ENCODE measurements around the gene GATA2. TPM values are rescaled to one million over a fixed set of nuclear protein-coding genes. Genes with fewer than 3 reads are reported as not detected.

The GATA2 gene
- total and polyA plus RNA-seq, 12 donors, result 6.8 to 29.8 (median 12.6) TPM

DNA sequence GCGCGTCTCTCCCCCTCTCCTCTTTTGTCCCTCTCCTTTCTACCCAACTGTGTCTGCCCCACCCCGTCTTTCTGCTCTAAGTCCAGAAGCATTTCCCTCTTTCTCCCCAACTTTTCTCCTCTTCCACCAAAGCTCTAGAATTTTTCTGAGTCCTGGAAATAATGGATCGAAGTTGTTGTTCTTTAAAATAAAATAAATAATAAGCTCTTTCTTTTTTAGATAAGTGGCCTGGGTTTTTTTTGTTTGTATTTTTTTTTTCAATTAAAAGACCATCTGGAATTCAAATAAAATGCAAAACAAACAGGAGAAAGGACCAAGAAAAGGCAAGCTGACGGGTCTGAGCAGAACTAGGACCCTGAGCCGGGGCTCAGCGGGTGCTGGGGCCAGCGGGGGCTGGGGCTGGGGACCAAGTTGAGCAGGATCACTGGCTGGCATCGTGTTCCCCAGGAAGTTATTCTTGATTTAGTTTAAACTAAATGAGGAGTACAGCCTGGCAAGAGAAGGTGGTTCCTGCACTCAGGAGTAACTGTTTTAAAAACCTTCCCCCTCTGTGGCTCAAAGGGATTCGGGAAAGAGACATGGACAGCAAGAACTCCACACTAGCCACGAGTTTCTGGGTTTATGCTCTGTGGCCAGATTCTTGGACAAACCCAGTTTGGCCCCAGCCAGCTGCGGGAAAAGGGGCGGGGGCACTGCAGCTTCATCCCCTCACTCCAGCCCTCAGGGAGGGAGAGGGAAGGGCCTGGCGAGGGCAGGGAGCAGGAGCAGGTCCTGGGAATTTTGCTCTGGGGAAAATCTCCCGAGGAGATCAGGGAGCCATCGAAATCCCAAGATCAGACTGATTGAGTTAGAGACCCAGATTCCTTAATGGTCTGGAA lies 8.4 kb downstream of the GATA2 start:
- peak overlapping the region; percentile 57 to 85 (median 70) for H3K4me3 ChIP-seq
- no peak for DNase-seq
- ATAC-seq, result no peak
- peaks cover 0 to 100% (median 80%) of the 10 kb centered on the region in 7 donors for H3K27me3 ChIP-seq
- WGBS, 2 donors, result 26 to 29% methylated on average over 16 of the region's 16 CpGs
- peaks cover 6 to 99% (median 72%) of the 10 kb centered on the region in 9 donors for H3K4me1 ChIP-seq
- intact Hi-C loops (cut with DNase I), result loop anchor here in 3 of 10 donors (5.0 kb wide), 3 partner anchors 73 to 93 kb away; no protein-coding TSS in a partner anchor
- peak overlapping the region; percentile 8 to 98 (median 93) for H3K27ac ChIP-seq
- H3K36me3 ChIP-seq, result peaks cover 0 to 20% (median 0%) of the 10 kb centered on the region in 9 donors
- TF ChIP-seq, protein P1, sequence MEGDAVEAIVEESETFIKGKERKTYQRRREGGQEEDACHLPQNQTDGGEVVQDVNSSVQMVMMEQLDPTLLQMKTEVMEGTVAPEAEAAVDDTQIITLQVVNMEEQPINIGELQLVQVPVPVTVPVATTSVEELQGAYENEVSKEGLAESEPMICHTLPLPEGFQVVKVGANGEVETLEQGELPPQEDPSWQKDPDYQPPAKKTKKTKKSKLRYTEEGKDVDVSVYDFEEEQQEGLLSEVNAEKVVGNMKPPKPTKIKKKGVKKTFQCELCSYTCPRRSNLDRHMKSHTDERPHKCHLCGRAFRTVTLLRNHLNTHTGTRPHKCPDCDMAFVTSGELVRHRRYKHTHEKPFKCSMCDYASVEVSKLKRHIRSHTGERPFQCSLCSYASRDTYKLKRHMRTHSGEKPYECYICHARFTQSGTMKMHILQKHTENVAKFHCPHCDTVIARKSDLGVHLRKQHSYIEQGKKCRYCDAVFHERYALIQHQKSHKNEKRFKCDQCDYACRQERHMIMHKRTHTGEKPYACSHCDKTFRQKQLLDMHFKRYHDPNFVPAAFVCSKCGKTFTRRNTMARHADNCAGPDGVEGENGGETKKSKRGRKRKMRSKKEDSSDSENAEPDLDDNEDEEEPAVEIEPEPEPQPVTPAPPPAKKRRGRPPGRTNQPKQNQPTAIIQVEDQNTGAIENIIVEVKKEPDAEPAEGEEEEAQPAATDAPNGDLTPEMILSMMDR (IDR thresholded peaks at IDR 0.05), result no peak
- H3K9me3 ChIP-seq, result no peaks in the 10 kb centered on the region

DNA sequence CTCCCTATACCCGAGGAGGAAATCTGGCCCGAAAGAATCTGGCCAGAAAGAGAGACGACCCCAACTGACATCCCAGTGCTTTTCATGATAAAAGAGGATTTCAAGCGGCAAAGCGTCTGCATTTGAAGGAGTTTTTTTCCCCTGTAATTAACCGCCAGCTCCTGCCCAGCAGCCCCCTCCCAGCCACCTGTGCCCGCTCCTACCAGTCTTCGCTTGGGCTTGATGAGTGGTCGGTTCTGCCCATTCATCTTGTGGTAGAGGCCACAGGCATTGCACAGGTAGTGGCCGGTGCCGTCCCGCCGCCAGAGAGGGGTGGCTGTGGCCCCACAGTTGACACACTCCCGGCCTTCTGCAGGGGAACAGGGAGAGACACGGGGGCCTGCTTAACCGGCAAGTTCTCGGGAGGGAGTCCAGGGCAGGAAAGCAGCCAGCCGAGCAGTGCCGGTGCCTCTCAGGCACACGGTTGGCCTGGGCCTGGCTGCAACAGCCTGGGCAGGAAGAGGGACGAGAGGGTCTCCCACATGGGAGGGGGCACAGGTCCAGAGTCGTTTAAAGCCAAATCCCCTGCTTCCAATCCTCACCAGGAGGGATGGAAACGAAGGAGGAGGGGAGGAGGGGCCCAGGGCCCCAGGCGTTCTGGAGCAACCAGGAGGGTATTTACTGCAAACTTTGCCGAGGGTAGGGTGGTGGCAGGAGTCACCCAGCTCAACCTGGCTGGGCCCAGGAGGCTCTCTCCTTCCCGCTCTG lies 9.2 kb downstream of the GATA2 start:
- peaks cover 6 to 98% (median 69%) of the 10 kb centered on the region in 9 donors for H3K4me1 ChIP-seq
- no peaks in the 10 kb centered on the region for H3K9me3 ChIP-seq
- H3K27ac ChIP-seq, result peak overlapping the region; percentile 8 to 98 (median 93)
- no peak for DNase-seq
- H3K27me3 ChIP-seq, result peaks cover 0 to 96% (median 76%) of the 10 kb centered on the region in 7 donors
- WGBS, 2 donors, result 21 to 25% methylated on average over 25 to 26 of the region's 26 CpGs
- intact Hi-C loops (cut with DNase I), result loop anchor here in 1 of 10 donors (5.0 kb wide), 1 partner anchor 93 kb away; no protein-coding TSS in a partner anchor
- peak overlapping the region; percentile 30 to 85 (median 67) for H3K4me3 ChIP-seq
- no peak for ATAC-seq
- peaks cover 0 to 29% (median 0%) of the 10 kb centered on the region in 9 donors for H3K36me3 ChIP-seq
- TF ChIP-seq, protein P1 (IDR thresholded peaks at IDR 0.05), result no peak

DNA sequence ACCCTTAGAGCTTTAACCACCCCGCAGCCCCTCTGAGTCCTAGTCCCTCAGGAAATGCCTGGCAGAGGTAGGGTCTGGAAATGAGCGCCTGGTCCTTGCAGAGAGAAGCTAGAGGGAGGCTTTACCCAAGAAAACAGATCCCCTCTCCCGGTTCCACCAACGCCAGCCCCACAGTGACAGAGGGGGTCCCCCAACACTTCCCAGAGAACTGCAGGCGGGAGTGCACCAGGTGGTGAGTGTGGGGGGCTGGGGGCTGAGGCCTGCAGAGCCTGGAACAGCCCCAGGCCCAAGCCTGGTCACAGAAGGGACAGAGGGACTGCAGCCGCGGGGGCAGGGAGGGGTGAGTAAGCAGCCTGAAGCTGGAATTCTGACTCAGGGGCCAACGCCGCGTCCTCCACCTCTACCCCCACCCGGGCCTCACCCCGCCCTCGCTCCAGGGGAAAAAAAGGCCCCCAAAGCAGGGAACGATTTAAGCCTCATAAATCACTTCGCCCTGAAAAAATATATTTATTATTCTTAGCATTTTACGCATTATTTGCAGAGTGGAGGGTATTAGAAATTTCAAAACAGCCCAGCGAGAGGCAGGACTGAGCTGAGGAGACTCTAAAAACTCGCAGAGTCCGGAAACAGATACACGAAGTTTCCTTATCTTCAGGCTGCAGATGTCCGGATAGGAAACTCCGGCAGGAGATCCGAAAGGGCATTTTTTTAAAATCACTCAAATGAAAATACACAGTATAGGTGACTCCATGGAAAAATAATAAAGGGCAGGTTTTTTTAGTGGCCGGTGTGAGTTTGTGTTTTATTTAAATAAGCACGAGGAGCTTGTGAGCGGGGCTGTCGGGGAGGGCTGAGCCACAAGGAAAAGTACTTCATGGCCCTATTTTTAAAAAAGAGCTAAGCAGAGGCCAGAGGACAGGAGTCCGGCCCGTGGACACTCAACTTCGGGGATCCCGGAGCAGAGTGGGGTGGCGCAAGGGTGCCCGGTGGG lies 10.0 kb downstream of the GATA2 start:
- Histone ChIP-seq H3K4me3 (peak overlapping the region; percentile 23 to 85 (median 67)), H3K27me3 (peaks cover 0 to 90% (median 67%) of the 10 kb centered on the region in 7 donors), H3K4me1 (peaks cover 6 to 91% (median 61%) of the 10 kb centered on the region in 9 donors), H3K36me3 (peaks cover 0 to 36% (median 0%) of the 10 kb centered on the region in 9 donors), H3K9me3 (no peaks in the 10 kb centered on the region), H3K27ac (peak overlapping the region; percentile 38 to 98 (median 93))
- intact Hi-C loops (cut with DNase I), result loop anchor here in 1 of 10 donors (5.0 kb wide), 1 partner anchor 94 kb away; no protein-coding TSS in a partner anchor
- WGBS, 2 donors, result 11 to 18% methylated on average over 33 of the region's 33 CpGs
- DNase-seq (peak in 1 of 2 donors; percentile 73), ATAC-seq (peak; percentile 11 to 56 (median 45))
- TF ChIP-seq, protein P1 (IDR thresholded peaks at IDR 0.05), result peak in 5 of 9 donors; percentile 6 to 52 (median 26)
